Urinary bladder (tissue), 4 donors: ENCODE results near the gene ZRSR2. TPM values are rescaled to one million over a fixed set of nuclear protein-coding genes. Genes with fewer than 3 reads are reported as not detected.
"Not testable (repeated sequence)": the region's sequence is repeated elsewhere in the genome, so short reads cannot be mapped to it uniquely, and the experiment has no call there.

Experiments used
- DNase-seq: peaks from one replicate; pipeline ENCODE4 v3.0.0-alpha.2; 2015; ENCODE audit errors: extremely low spot score
- H3K27ac ChIP-seq: one replicate; pipeline ENCODE4 v1.5.1; 2013; ENCODE audit warnings: low read depth, mild to moderate bottlenecking, moderate library complexity
- H3K36me3 ChIP-seq: one replicate; pipeline ENCODE4 v1.6.1; 2013; ENCODE audit warnings: mild to moderate bottlenecking, moderate library complexity; ENCODE audit not compliant: insufficient read depth
- H3K4me1 ChIP-seq: one replicate; pipeline ENCODE4 v1.6.1; 2013; ENCODE audit warnings: mild to moderate bottlenecking, moderate library complexity; ENCODE audit not compliant: insufficient read depth
- H3K4me3 ChIP-seq: one replicate; pipeline ENCODE4 v1.5.1; 2013; ENCODE audit warnings: low read depth, low read length
- whole genome bisulfite sequencing: extraction: QIAGEN DNeasy Blood & Tissue Kit; methylation state at CpG from one replicate; pipeline ENCODE4 v1.1.7; 2013; 5-methylcytosine and 5-hydroxymethylcytosine counted together
- polyA plus RNA-seq: library from polyadenylated mRNA; stranded (reverse); fragments of 200-250 nt; gene quantifications from one replicate; pipeline ENCODE4 v1.2.3, GENCODE V29; 2013
- total RNA-seq: library from RNA; depleted of rRNA; stranded (reverse); fragments of >200 nt; gene quantifications from one replicate; pipeline ENCODE4 v1.2.3, GENCODE V29; 2014
- donor health status: healthy with polysubstance abuse.
- donor health status: healthy.

ZRSR2 gene
- total and polyA plus RNA-seq, 2 donors: 5.2 to 14.6 TPM

GRCh38 chrX:15815779-15816437 lies 25.6 kb downstream of the ZRSR2 start:
- H3K27ac ChIP-seq: no peak overlapping the region
- no peaks in the 10 kb centered on the region for H3K4me1 ChIP-seq
- DNase-seq: no peak
- H3K36me3 ChIP-seq: peaks cover 5% of the 10 kb centered on the region
- 64% methylated on average over 10 of the region's 10 CpGs for WGBS
- no peak overlapping the region for H3K4me3 ChIP-seq

GRCh38 chrX:15816438-15816809 lies 26.1 kb downstream of the ZRSR2 start:
- DNase-seq: no peak
- Histone ChIP-seq H3K36me3 (peaks cover 7% of the 10 kb centered on the region), H3K27ac (no peak overlapping the region), H3K4me3 (no peak overlapping the region), H3K4me1 (no peaks in the 10 kb centered on the region)
- 55% methylated on average over 1 of the region's 1 CpG for WGBS

GRCh38 chrX:15816886-15817285 lies 26.6 kb downstream of the ZRSR2 start:
- Histone ChIP-seq H3K4me1 (no peaks in the 10 kb centered on the region), H3K4me3 (no peak overlapping the region), H3K27ac (no peak overlapping the region), H3K36me3 (peaks cover 7% of the 10 kb centered on the region)
- no peak for DNase-seq
- 51% methylated on average over 4 of the region's 4 CpGs for WGBS

- no peak overlapping the region for H3K27ac ChIP-seq
- no peaks in the 10 kb centered on the region for H3K4me1 ChIP-seq
- DNase-seq: no peak
- 64% methylated on average over 14 of the region's 14 CpGs for WGBS
- no peak overlapping the region for H3K4me3 ChIP-seq
- peaks cover 8% of the 10 kb centered on the region for H3K36me3 ChIP-seq
These were observed 30.1 kb downstream of the ZRSR2 start for GRCh38 chrX:15820106-15821073.

GRCh38 chrX:15822922-15823321 lies 32.6 kb downstream of the ZRSR2 start:
- WGBS: 94% methylated on average over 23 of the region's 23 CpGs
- H3K36me3 ChIP-seq: peaks cover 6% of the 10 kb centered on the region
- DNase-seq: no peak
- H3K4me3 ChIP-seq: no peak overlapping the region
- H3K27ac ChIP-seq: no peak overlapping the region
- no peaks in the 10 kb centered on the region for H3K4me1 ChIP-seq

- peaks cover 4% of the 10 kb centered on the region for H3K36me3 ChIP-seq
- no peak for DNase-seq
- 36% methylated on average over 5 of the region's 5 CpGs for WGBS
- H3K4me3 ChIP-seq: no peak overlapping the region
- H3K27ac ChIP-seq: no peak overlapping the region
- H3K4me1 ChIP-seq: no peaks in the 10 kb centered on the region
These were observed 35.7 kb downstream of the ZRSR2 start for GRCh38 chrX:15825936-15826335.

GRCh38 chrX:15829217-15829616 lies 38.9 kb downstream of the ZRSR2 start:
- Histone ChIP-seq H3K4me1 (no peaks in the 10 kb centered on the region), H3K36me3 (no peaks in the 10 kb centered on the region), H3K27ac (no peak overlapping the region), H3K4me3 (no peak overlapping the region)
- no peak for DNase-seq
- WGBS: 73% methylated on average over 1 of the region's 1 CpG

GRCh38 chrX:15831347-15831746 lies 41.1 kb downstream of the ZRSR2 start:
- DNase-seq, H3K27ac ChIP-seq, H3K4me3 ChIP-seq, H3K36me3 ChIP-seq, H3K4me1 ChIP-seq: not testable (repeated sequence)
- no CpG with 5 or more reads among the region's 2 CpGs for WGBS

- no peaks in the 10 kb centered on the region for H3K4me1 ChIP-seq
- no peak for DNase-seq
- H3K27ac ChIP-seq: no peak overlapping the region
- 70% methylated on average over 3 of the region's 3 CpGs for WGBS
- H3K4me3 ChIP-seq: no peak overlapping the region
- no peaks in the 10 kb centered on the region for H3K36me3 ChIP-seq
These were observed 43.8 kb downstream of the ZRSR2 start for GRCh38 chrX:15834053-15834452.

- Histone ChIP-seq H3K36me3 (no peaks in the 10 kb centered on the region), H3K4me1 (no peaks in the 10 kb centered on the region), H3K4me3 (no peak overlapping the region), H3K27ac (no peak overlapping the region)
- DNase-seq: no peak
- WGBS: 44% methylated on average over 5 of the region's 5 CpGs
These were observed 44.7 kb downstream of the ZRSR2 start for GRCh38 chrX:15834827-15835595.

GRCh38 chrX:15838017-15838416 lies 47.7 kb downstream of the ZRSR2 start:
- no peak overlapping the region for H3K27ac ChIP-seq
- no peak for DNase-seq
- 98% methylated on average over 3 of the region's 3 CpGs for WGBS
- no peaks in the 10 kb centered on the region for H3K4me1 ChIP-seq
- no peaks in the 10 kb centered on the region for H3K36me3 ChIP-seq
- H3K4me3 ChIP-seq: no peak overlapping the region

- H3K27ac ChIP-seq: no peak overlapping the region
- no peaks in the 10 kb centered on the region for H3K4me1 ChIP-seq
- H3K36me3 ChIP-seq: no peaks in the 10 kb centered on the region
- WGBS: 79% methylated on average over 2 of the region's 2 CpGs
- no peak for DNase-seq
- no peak overlapping the region for H3K4me3 ChIP-seq
These were observed 51.7 kb downstream of the ZRSR2 start for GRCh38 chrX:15841853-15842516.

GRCh38 chrX:15843960-15844359 lies 53.7 kb downstream of the ZRSR2 start:
- no peak overlapping the region for H3K4me3 ChIP-seq
- H3K27ac ChIP-seq: no peak overlapping the region
- DNase-seq: no peak
- H3K4me1 ChIP-seq: no peaks in the 10 kb centered on the region
- H3K36me3 ChIP-seq: no peaks in the 10 kb centered on the region
